ACC112 (cell line): ENCODE data around the gene ZNF236.

Experiments
- H2AFZ ChIP-seq: fragments of 200-600 bp; sonication (generic); one replicate; pipeline ENCODE4 v1.6.0; 2017; ENCODE audit warnings: antibody characterized with exemption, low read length; ENCODE audit not compliant: unreplicated experiment
- H3K27ac ChIP-seq: fragments of 200-600 bp; sonication (generic); 2 replicates; pipeline ENCODE4 v1.5.1; 2014; ENCODE audit warnings: low read depth, mild to moderate bottlenecking, antibody characterized with exemption, low read length, moderate library complexity
- H3K27me3 ChIP-seq: fragments of 200-600 bp; sonication (generic); 2 replicates; pipeline ENCODE4 v1.6.1; 2014; ENCODE audit warnings: mild to moderate bottlenecking, antibody characterized with exemption, low read length, moderate library complexity, mixed read lengths; ENCODE audit not compliant: insufficient read depth
- H3K36me3 ChIP-seq: fragments of 200-600 bp; sonication (generic); 2 replicates; pipeline ENCODE4 v1.6.1; 2016; ENCODE audit warnings: mild to moderate bottlenecking, antibody characterized with exemption, low read length, moderate library complexity, mixed read lengths; ENCODE audit not compliant: insufficient read depth
- H3K4me1 ChIP-seq: fragments of 200-600 bp; sonication (generic); one replicate; pipeline ENCODE4 v1.6.1; 2016; ENCODE audit warnings: low read length, mixed read lengths; ENCODE audit not compliant: insufficient read depth, unreplicated experiment, control insufficient read depth
- H3K4me3 ChIP-seq: fragments of 200-600 bp; sonication (generic); 2 replicates; pipeline ENCODE4 v1.5.1; 2014; ENCODE audit warnings: mild to moderate bottlenecking, low read depth, low read length
- H3K79me2 ChIP-seq: fragments of 200-600 bp; sonication (generic); one replicate; pipeline ENCODE4 v1.6.0; 2016; ENCODE audit warnings: low read length; ENCODE audit not compliant: control insufficient read depth, unreplicated experiment, insufficient read depth

The ZNF236 gene

DNA sequence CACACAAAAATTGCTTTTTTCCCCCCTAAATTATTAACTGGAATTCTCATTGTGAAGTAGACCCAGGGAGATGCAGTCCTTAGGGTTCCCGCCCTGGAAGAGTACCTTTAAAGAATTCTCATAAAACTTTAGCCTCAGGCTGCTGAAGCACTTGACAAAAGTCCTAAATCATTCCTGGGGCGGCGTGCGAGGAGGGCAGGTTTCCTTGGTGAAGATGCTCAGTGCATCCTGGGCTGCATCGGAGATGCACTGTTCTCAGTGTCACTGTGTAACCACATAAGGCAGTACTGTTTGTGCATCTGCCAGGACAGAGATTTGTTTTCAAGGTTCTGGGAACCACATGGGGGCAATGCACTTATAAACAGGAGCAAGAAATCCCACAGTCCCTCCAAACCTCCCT lies 62.6 kb downstream of the ZNF236 start:
- Histone ChIP-seq H3K36me3 (peaks cover 4% of the 10 kb centered on the region; the same call in 1 of the 2 replicates), H3K27me3 (no peaks in the 10 kb centered on the region), H3K27ac (no peak overlapping the region), H2AFZ (no peak overlapping the region), H3K4me1 (no peaks in the 10 kb centered on the region), H3K4me3 (no peak overlapping the region), H3K79me2 (no peaks in the 10 kb centered on the region)

DNA sequence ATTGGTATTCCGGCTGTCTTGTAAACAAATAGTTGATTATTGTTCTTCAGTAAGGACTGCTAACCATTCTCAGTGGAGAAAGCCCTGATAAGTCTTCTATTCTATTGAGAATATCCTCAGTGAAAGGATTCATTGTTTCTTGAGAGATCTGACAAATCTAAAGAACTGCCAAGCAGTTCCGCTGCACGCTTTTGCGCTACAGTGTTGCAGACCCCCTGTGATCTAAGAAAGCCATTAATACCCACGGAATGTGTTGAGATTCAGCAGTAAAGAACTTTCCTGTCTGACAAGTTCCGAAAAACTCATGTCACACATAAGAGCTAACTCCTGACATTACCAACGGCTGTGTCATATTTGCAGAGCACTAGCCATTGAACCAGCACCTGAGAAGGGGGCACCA lies 63.8 kb downstream of the ZNF236 start:
- Histone ChIP-seq H3K27ac (no peak overlapping the region), H3K4me3 (no peak overlapping the region), H3K4me1 (no peaks in the 10 kb centered on the region), H2AFZ (no peak overlapping the region), H3K36me3 (peaks cover 5% of the 10 kb centered on the region; the same call in 1 of the 2 replicates), H3K27me3 (no peaks in the 10 kb centered on the region), H3K79me2 (no peaks in the 10 kb centered on the region)

DNA sequence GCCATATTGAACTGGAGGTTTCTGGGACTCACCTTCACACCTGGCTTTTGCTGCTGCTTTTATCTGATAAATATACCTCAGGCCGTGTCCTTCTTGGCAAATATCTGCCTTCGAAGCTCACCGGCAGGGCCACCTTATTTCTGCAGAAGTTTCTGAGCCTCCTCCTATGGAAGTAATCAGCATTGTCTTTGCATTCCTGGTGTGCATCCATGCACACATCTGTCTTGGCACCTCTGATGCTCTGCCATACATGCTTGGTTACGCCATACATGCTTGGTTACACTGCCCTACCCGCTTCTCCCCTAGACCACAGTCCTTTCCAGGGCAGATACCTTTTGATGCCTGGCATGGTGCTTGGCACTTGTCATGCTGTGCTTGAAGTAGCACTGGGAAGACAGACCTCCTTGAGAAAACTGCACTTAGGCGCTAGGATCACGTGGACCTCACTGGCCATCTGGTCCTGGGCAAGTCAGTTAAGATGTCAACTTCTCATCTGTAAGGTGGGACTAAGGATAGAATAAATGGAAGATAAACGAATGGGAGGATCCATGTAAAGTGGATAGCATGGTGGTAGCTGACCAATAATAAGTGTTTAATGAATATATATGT lies 66.8 kb downstream of the ZNF236 start:
- Histone ChIP-seq H3K4me1 (no peaks in the 10 kb centered on the region), H3K27ac (no peak overlapping the region), H3K36me3 (peaks cover 13% of the 10 kb centered on the region), H3K79me2 (no peaks in the 10 kb centered on the region), H3K27me3 (no peaks in the 10 kb centered on the region), H3K4me3 (no peak overlapping the region), H2AFZ (no peak overlapping the region)

DNA sequence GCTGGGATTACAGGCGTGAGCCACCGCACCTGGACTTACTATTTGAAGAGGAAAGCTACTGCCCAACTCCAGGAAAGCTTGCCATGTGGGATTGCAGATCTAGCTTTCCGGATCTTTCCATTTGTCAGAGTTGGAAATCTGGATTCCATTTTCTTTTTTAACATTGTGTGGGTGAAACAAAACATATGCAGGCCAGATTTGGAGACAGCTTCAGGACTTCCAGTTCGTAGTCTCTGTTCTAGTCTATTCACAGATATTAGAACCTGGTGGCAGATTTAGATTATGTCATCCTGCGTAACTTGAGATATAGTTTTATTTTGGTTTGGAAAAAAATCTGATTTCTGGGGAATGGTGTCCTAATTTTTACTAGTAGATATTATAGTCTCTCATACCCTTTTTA lies 70.5 kb downstream of the ZNF236 start:
- Histone ChIP-seq H3K4me1 (no peaks in the 10 kb centered on the region), H3K79me2 (no peaks in the 10 kb centered on the region), H2AFZ (no peak overlapping the region), H3K4me3 (no peak overlapping the region), H3K27ac (no peak overlapping the region), H3K36me3 (peaks cover 48% of the 10 kb centered on the region), H3K27me3 (no peaks in the 10 kb centered on the region)

DNA sequence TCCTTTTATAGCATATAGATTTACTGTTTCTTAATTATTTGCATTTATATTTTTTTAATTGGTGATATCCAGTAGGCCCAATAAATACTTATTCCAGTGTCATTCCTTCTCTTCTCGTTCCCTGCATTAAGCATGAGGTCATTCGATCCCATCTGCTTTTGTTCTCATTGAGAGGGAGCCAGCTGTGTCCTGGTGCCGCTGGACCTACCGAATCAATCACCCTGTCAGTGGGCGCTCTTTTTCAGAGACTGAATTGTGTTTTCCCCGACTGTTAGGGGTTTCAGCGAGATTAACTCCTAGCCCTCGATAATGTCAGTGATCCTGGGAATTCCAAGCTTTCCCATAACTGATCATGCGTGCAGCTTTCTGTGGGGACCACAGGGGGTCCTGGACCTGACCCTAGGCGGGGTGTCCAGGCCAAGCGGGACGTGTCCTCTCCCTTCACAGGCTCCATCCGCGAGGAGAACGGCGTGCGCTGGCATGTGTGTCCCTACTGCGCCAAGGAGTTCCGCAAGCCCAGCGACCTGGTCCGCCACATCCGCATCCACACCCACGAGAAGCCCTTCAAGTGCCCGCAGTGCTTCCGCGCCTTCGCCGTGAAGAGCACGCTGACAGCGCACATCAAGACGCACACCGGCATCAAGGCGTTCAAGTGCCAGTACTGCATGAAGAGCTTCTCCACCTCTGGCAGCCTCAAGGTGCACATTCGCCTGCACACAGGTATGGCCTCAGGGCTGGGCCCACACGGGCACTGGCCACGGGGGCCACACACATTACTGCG lies 72.4 kb downstream of the ZNF236 start:
- Histone ChIP-seq H3K36me3 (peaks cover 63% of the 10 kb centered on the region), H3K4me1 (no peaks in the 10 kb centered on the region), H3K27me3 (no peaks in the 10 kb centered on the region), H3K4me3 (no peak overlapping the region), H2AFZ (no peak overlapping the region), H3K79me2 (no peaks in the 10 kb centered on the region), H3K27ac (no peak overlapping the region)

DNA sequence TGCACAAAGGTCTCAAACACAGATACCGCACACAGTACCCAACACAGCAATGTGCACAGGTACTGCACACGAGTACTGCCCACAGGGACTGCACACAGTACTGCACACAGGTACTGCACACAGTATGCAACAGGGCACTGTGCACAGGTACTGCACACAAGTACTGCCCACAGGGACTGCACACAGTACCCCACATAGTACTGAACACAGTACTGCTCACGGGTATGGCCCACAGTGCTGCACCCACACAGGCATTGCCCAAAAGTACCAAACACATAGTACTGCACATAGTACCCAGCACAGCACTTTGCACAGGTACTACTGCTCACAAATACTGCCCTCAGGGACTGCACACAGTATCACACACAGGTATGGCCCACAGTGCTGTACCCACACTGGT lies 73.1 kb downstream of the ZNF236 start:
- H3K36me3 ChIP-seq: peaks cover 65% of the 10 kb centered on the region
- no peak overlapping the region for H3K4me3 ChIP-seq
- no peaks in the 10 kb centered on the region for H3K79me2 ChIP-seq
- H2AFZ ChIP-seq: no peak overlapping the region
- H3K27me3 ChIP-seq: no peaks in the 10 kb centered on the region
- H3K27ac ChIP-seq: no peak overlapping the region
- H3K4me1 ChIP-seq: no peaks in the 10 kb centered on the region

DNA sequence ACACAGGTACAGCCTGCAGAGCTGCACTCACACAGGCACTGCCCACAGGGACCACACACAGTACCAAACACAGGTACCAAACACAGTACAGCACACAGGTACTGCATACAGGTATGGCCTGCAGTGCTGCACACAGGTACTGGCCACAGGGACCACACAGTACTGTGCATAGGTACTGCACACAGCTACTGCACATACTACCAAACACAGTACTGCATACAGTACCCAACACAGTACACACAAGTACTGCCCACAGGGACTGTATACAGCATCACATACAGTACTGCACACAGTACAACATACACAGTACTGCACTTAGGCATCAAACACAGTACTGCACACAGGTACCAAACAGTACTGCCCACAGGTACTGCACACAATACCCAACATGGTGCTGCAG lies 74.3 kb downstream of the ZNF236 start:
- no peaks in the 10 kb centered on the region for H3K79me2 ChIP-seq
- no peaks in the 10 kb centered on the region for H3K4me1 ChIP-seq
- no peaks in the 10 kb centered on the region for H3K27me3 ChIP-seq
- peaks cover 72% of the 10 kb centered on the region for H3K36me3 ChIP-seq
- no peak overlapping the region for H3K27ac ChIP-seq
- H3K4me3 ChIP-seq: no peak overlapping the region
- no peak overlapping the region for H2AFZ ChIP-seq

DNA sequence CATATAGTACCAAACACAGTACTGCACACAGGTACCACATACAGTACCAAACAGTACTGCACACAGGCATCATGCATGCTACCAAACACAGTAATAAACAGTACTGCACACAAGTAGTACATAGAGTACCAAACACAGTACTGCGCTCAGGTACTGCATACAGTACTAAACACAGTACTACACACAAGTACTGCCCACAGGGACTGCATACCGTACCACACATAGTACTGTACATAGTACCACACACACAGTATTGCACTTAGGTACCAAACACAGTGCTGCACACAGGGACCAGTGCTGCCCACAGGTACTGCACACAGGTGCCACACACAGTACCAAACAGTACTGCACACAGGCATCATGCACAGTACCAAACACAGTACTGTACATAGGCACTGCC lies 74.9 kb downstream of the ZNF236 start:
- H2AFZ ChIP-seq: no peak overlapping the region
- no peaks in the 10 kb centered on the region for H3K79me2 ChIP-seq
- no peaks in the 10 kb centered on the region for H3K27me3 ChIP-seq
- H3K27ac ChIP-seq: no peak overlapping the region
- H3K4me1 ChIP-seq: no peaks in the 10 kb centered on the region
- H3K4me3 ChIP-seq: no peak overlapping the region
- H3K36me3 ChIP-seq: peaks cover 70% of the 10 kb centered on the region

DNA sequence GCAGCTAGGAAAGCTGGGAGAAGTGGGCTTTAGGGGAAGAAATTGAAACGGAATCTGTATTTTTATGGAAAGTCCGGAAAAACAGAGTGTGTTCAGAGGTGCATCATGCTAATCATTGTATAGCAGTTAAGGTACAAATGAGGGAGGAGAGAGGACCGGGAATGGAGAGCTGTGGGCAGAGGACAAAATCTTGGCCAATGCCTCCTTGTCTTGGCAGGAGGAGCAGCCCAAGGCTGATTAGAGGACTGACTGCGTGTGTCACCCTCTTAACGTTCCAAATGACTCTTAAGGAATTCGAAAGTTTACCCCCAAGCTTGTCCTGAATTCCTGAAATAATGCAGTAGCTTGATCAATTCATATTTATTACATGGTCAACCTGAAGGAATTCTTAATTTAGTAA lies 81.0 kb downstream of the ZNF236 start:
- Histone ChIP-seq H2AFZ (no peak overlapping the region), H3K4me1 (no peaks in the 10 kb centered on the region), H3K27me3 (no peaks in the 10 kb centered on the region), H3K27ac (no peak overlapping the region), H3K4me3 (no peak overlapping the region), H3K79me2 (no peaks in the 10 kb centered on the region), H3K36me3 (peaks cover 27% of the 10 kb centered on the region)

DNA sequence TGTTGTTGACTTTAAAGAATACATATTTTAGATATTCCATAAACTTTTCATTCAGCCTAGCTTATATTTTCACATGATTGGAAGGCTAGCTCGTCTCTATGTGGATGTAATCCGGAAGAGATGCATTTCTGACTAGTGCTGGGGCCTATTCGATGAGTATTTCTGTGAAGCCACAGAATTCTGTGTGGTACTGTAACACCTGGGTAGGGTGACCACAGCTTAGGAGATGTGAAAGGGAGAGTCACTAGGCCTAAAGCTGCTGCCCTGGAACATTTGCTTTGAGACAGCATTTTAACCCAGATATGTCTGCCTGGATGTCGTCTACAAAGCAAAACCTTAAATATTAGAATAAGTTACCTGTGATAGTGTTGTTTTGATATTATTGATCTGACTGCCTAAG lies 83.5 kb downstream of the ZNF236 start:
- Histone ChIP-seq H3K4me1 (no peaks in the 10 kb centered on the region), H3K79me2 (no peaks in the 10 kb centered on the region), H3K4me3 (no peak overlapping the region), H2AFZ (no peak overlapping the region), H3K36me3 (peaks cover 5% of the 10 kb centered on the region; the same call in 1 of the 2 replicates), H3K27me3 (no peaks in the 10 kb centered on the region), H3K27ac (no peak overlapping the region)

DNA sequence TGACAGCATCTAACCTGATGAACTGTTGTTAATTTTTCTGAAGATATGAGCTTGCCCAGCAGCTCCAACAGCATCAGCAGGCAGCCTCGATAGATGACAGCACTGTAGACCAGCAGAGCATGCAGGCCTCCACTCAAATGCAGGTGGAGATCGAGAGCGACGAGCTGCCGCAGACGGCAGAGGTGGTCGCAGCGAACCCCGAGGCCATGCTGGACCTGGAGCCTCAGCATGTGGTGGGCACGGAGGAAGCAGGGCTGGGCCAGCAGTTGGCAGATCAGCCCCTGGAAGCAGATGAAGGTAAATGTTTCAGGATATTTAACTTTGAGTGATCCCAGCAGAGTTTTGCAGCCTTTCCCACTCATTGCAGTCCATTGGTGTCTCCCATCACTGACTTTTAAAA lies 85.9 kb downstream of the ZNF236 start:
- H3K27ac ChIP-seq: no peak overlapping the region
- H3K4me3 ChIP-seq: no peak overlapping the region
- H3K36me3 ChIP-seq: peaks cover 9% of the 10 kb centered on the region; the same call in 1 of the 2 replicates

More for the DNA sequence above, 85.9 kb downstream of the ZNF236 start:
- H3K79me2 ChIP-seq: no peaks in the 10 kb centered on the region
- no peaks in the 10 kb centered on the region for H3K4me1 ChIP-seq
- no peaks in the 10 kb centered on the region for H3K27me3 ChIP-seq
- no peak overlapping the region for H2AFZ ChIP-seq
